Progenitor cell of endocrine pancreas (in vitro differentiated cells): ENCODE measurements around the gene TECPR1. TPM values are rescaled to one million over a fixed set of nuclear protein-coding genes. Genes with fewer than 3 reads are reported as not detected.

Source experiments
- DNase-seq: peaks from one replicate; pipeline ENCODE4 v3.0.0; 2021; ENCODE audit warnings: low spot score; ENCODE audit not compliant: unreplicated experiment
- H3K27ac Mint-ChIP-seq: 2 replicates; pipeline ENCODE4 v1.8.0; 2021; ENCODE audit warnings: mild to moderate bottlenecking, moderate library complexity, mixed read lengths
- H3K27me3 Mint-ChIP-seq: 2 replicates; pipeline ENCODE4 v1.8.0; 2021; ENCODE audit warnings: mixed read lengths
- H3K36me3 Mint-ChIP-seq: 2 replicates; pipeline ENCODE4 v1.8.0; 2022; ENCODE audit warnings: mixed read lengths; ENCODE audit not compliant: insufficient read depth
- H3K4me1 Mint-ChIP-seq: 2 replicates; pipeline ENCODE4 v1.8.0; 2021; ENCODE audit warnings: low read depth, mixed read lengths
- H3K4me3 Mint-ChIP-seq: 2 replicates; pipeline ENCODE4 v1.8.0; 2021; ENCODE audit warnings: low read depth, mild to moderate bottlenecking, moderate library complexity, mixed read lengths
- H3K9me3 Mint-ChIP-seq: 2 replicates; pipeline ENCODE4 v1.8.0; 2021; ENCODE audit warnings: low read depth, mixed read lengths
- CTCF ChIP-seq: fragments of 200-600 bp; sonication (generic); IDR thresholded peaks from one replicate; pipeline ENCODE4 v1.5.0; 2021; ENCODE audit warnings: antibody characterized with exemption, mild to moderate bottlenecking; ENCODE audit not compliant: unreplicated experiment
- total RNA-seq: library from RNA; stranded (reverse); gene quantifications from 2 replicates; pipeline ENCODE4 v1.2.1, GENCODE V29; 2021

The TECPR1 gene
- total RNA-seq, 1 donor from 2014 or later: 41.6 TPM

GRCh38 chr7:98224701-98225181, 27.3 kb downstream of the TECPR1 start:
- DNase-seq: no peak
- Mint-ChIP-seq H3K36me3 (peaks cover 7% of the 10 kb centered on the region), H3K27ac (no peak overlapping the region), H3K4me1 (no peaks in the 10 kb centered on the region), H3K27me3 (no peaks in the 10 kb centered on the region), H3K4me3 (no peak overlapping the region), H3K9me3 (no peaks in the 10 kb centered on the region)
- TF ChIP-seq CTCF: no peak

GRCh38 chr7:98223898-98224700, 27.9 kb downstream of the TECPR1 start:
- no peak overlapping the region for H3K27ac Mint-ChIP-seq
- peaks cover under 1% of the 10 kb centered on the region for H3K4me1 Mint-ChIP-seq
- H3K9me3 Mint-ChIP-seq: no peaks in the 10 kb centered on the region
- H3K4me3 Mint-ChIP-seq: no peak overlapping the region
- no peaks in the 10 kb centered on the region for H3K27me3 Mint-ChIP-seq
- TF ChIP-seq CTCF: no peak
- H3K36me3 Mint-ChIP-seq: peaks cover 11% of the 10 kb centered on the region
- DNase-seq: no peak

GRCh38 chr7:98223351-98223897, 28.6 kb downstream of the TECPR1 start:
- Mint-ChIP-seq H3K27ac (peak overlapping the region; percentile 88), H3K27me3 (no peaks in the 10 kb centered on the region), H3K4me3 (no peak overlapping the region), H3K4me1 (peaks cover 6% of the 10 kb centered on the region), H3K9me3 (peaks cover 1% of the 10 kb centered on the region), H3K36me3 (peaks cover 13% of the 10 kb centered on the region)
- DNase-seq: no peak
- no peak for TF ChIP-seq CTCF

GRCh38 chr7:98222533-98223195, 29.4 kb downstream of the TECPR1 start:
- peaks cover 11% of the 10 kb centered on the region for H3K4me1 Mint-ChIP-seq
- DNase-seq: no peak
- peaks cover 3% of the 10 kb centered on the region for H3K9me3 Mint-ChIP-seq
- TF ChIP-seq CTCF: no peak
- no peaks in the 10 kb centered on the region for H3K27me3 Mint-ChIP-seq
- H3K27ac Mint-ChIP-seq: no peak overlapping the region
- peaks cover 16% of the 10 kb centered on the region for H3K36me3 Mint-ChIP-seq
- no peak overlapping the region for H3K4me3 Mint-ChIP-seq
